Astrocyte (in vitro differentiated cells and primary cell): ENCODE results near the gene MUC4. TPM values are rescaled to one million over a fixed set of nuclear protein-coding genes. Genes with fewer than 3 reads are reported as not detected.
"Not testable (repeated sequence)": the region's sequence is repeated elsewhere in the genome, so short reads cannot be mapped to it uniquely, and the experiment has no call there.

ENCODE experiments used
- DNase-seq: peaks from one replicate; pipeline ENCODE4 v3.0.0-alpha.2; 2010; ENCODE audit warnings: low read depth
- FAIRE-seq: peaks from 2 replicates; lab custom pipeline; 2011; peaks lifted over from hg19 to GRCh38; lab: Jason Lieb, UNC
- H2AFZ ChIP-seq: 2 replicates; pipeline ENCODE4 v1.6.0; 2012; ENCODE audit warnings: low read depth, low read length, inconsistent platforms
- H3K27ac ChIP-seq: 2 replicates; pipeline ENCODE4 v1.5.1; 2011; ENCODE audit warnings: low read depth, low read length, inconsistent platforms
- H3K27me3 ChIP-seq: 2 replicates; pipeline ENCODE4 v1.6.0; 2011; ENCODE audit warnings: low read length, inconsistent platforms; ENCODE audit not compliant: insufficient read depth
- H3K36me3 ChIP-seq: 2 replicates; pipeline ENCODE4 v1.5.1; 2011; ENCODE audit warnings: low read length, inconsistent platforms; ENCODE audit not compliant: insufficient read depth
- H3K4me1 ChIP-seq: 2 replicates; pipeline ENCODE4 v1.5.1; 2011; ENCODE audit warnings: low read length, inconsistent platforms; ENCODE audit not compliant: insufficient read depth
- H3K4me2 ChIP-seq: 2 replicates; pipeline ENCODE4 v1.6.0; 2012; ENCODE audit warnings: low read length, inconsistent platforms
- H3K4me3 ChIP-seq: 2 replicates; pipeline ENCODE4 v1.5.1; 2011; ENCODE audit warnings: low read depth, mild to moderate bottlenecking, low read length, inconsistent platforms; ENCODE audit not compliant: insufficient read depth
- H3K79me2 ChIP-seq: 2 replicates; pipeline ENCODE4 v1.6.0; 2012; ENCODE audit warnings: mild to moderate bottlenecking, low read length, inconsistent platforms; ENCODE audit not compliant: insufficient read depth
- H3K9ac ChIP-seq: 2 replicates; pipeline ENCODE4 v1.6.0; 2012; ENCODE audit warnings: mild to moderate bottlenecking, low read length, inconsistent platforms
- H3K9me3 ChIP-seq: 2 replicates; pipeline ENCODE4 v1.5.1; 2012; ENCODE audit warnings: low read depth, mild to moderate bottlenecking, low read length, inconsistent platforms; ENCODE audit not compliant: insufficient read depth
- H4K20me1 ChIP-seq: 2 replicates; pipeline ENCODE4 v1.6.0; 2012; ENCODE audit warnings: low read length, inconsistent platforms; ENCODE audit not compliant: insufficient read depth
- H3K27ac Mint-ChIP-seq: one replicate; pipeline ENCODE4 v1.8.0; 2021; ENCODE audit warnings: mild to moderate bottlenecking, mixed read lengths; ENCODE audit not compliant: unreplicated experiment
- H3K27me3 Mint-ChIP-seq: one replicate; pipeline ENCODE4 v1.8.0; 2021; ENCODE audit warnings: low read depth, mixed read lengths; ENCODE audit not compliant: unreplicated experiment
- H3K36me3 Mint-ChIP-seq: one replicate; pipeline ENCODE4 v1.8.0; 2021; ENCODE audit warnings: low read depth, mixed read lengths; ENCODE audit not compliant: unreplicated experiment
- H3K4me1 Mint-ChIP-seq: one replicate; pipeline ENCODE4 v1.8.0; 2021; ENCODE audit warnings: low read depth, mixed read lengths; ENCODE audit not compliant: unreplicated experiment
- H3K4me3 Mint-ChIP-seq: one replicate; pipeline ENCODE4 v1.8.0; 2021; ENCODE audit warnings: mild to moderate bottlenecking, moderate library complexity, mixed read lengths; ENCODE audit not compliant: unreplicated experiment
- H3K9me3 Mint-ChIP-seq: one replicate; pipeline ENCODE4 v1.8.0; 2021; ENCODE audit warnings: mild to moderate bottlenecking, mixed read lengths; ENCODE audit not compliant: unreplicated experiment
- EZH2 ChIP-seq: IDR thresholded peaks from 2 replicates; pipeline ENCODE4 v1.6.1; 2012; ENCODE audit warnings: mild to moderate bottlenecking, low read length, inconsistent platforms; ENCODE audit not compliant: insufficient read depth
- total RNA-seq: library from RNA; stranded (reverse); gene quantifications from 2 replicates; pipeline ENCODE4 v1.2.1, GENCODE V29; 2021
- TF ChIP-seq, protein P1 (sequence below): IDR thresholded peaks from 2 replicates; pipeline ENCODE4 v1.5.1; 2011; ENCODE audit warnings: low read depth, mild to moderate bottlenecking, inconsistent platforms, low read length, moderate library complexity; ENCODE audit not compliant: insufficient read depth

MUC4 gene
- total RNA-seq, 1 donor from 2014 or later = 0.05 TPM

DNA sequence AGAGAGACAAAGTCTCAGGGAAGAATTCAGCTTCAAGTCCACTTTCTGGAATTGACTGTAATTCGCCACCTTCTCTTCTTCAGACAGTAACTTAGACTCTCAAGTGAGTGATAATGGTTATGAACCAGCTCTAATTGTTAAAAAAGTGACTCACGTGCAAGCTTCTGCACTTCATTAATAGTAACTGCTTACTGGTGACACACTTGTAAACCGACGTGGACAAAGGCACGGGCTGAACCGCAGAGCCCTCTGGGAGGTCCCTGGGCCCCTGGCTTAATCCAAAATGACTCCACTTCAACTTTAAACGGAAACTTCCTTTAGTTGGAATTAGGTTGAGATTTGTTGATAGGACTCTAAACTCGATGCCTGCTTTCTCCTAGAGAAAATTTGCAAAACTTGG, 17.0 kb downstream of the MUC4 start:
- no peak overlapping the region for H3K27ac Mint-ChIP-seq
- no peak overlapping the region for H3K27ac ChIP-seq
- H3K4me1 ChIP-seq = no peaks in the 10 kb centered on the region
- H3K36me3 Mint-ChIP-seq = no peaks in the 10 kb centered on the region
- no peak for TF ChIP-seq EZH2
- TF ChIP-seq, protein P1, sequence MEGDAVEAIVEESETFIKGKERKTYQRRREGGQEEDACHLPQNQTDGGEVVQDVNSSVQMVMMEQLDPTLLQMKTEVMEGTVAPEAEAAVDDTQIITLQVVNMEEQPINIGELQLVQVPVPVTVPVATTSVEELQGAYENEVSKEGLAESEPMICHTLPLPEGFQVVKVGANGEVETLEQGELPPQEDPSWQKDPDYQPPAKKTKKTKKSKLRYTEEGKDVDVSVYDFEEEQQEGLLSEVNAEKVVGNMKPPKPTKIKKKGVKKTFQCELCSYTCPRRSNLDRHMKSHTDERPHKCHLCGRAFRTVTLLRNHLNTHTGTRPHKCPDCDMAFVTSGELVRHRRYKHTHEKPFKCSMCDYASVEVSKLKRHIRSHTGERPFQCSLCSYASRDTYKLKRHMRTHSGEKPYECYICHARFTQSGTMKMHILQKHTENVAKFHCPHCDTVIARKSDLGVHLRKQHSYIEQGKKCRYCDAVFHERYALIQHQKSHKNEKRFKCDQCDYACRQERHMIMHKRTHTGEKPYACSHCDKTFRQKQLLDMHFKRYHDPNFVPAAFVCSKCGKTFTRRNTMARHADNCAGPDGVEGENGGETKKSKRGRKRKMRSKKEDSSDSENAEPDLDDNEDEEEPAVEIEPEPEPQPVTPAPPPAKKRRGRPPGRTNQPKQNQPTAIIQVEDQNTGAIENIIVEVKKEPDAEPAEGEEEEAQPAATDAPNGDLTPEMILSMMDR = no peak
- no peak overlapping the region for H3K4me3 ChIP-seq
- no peaks in the 10 kb centered on the region for H4K20me1 ChIP-seq
- H3K27me3 Mint-ChIP-seq = peaks cover 14% of the 10 kb centered on the region
- FAIRE-seq = no peak
- DNase-seq = no peak
- no peak overlapping the region for H3K9ac ChIP-seq
- no peak overlapping the region for H2AFZ ChIP-seq
- H3K4me3 Mint-ChIP-seq = no peak overlapping the region
- peaks cover 20% of the 10 kb centered on the region for H3K9me3 Mint-ChIP-seq
- H3K27me3 ChIP-seq = peaks cover 7% of the 10 kb centered on the region
- H3K79me2 ChIP-seq = no peaks in the 10 kb centered on the region
- H3K4me1 Mint-ChIP-seq = peaks cover 5% of the 10 kb centered on the region
- H3K4me2 ChIP-seq = no peak overlapping the region
- H3K36me3 ChIP-seq = no peaks in the 10 kb centered on the region
- H3K9me3 ChIP-seq = no peaks in the 10 kb centered on the region

DNA sequence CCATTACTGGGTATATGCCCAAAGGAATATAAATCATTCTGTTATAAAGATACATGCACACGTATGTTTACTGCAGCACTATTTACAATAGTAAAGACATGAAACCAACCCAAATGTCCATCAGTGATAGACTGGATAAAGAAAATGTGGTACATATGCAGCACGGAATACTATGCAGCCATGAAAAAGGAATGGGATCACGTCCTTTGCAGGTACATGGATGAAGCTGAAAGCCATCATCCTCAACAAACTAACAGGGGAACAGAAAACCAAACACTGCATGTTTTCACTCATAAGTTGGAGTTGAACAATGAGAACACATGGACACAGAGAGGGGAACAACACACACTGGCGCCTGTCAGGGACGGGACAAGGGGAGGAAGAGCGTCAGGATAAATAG, 19.1 kb downstream of the MUC4 start:
- not testable (repeated sequence) for H4K20me1 ChIP-seq, FAIRE-seq, H3K27ac ChIP-seq, H3K4me3 Mint-ChIP-seq, H3K36me3 Mint-ChIP-seq, H3K4me3 ChIP-seq, H3K36me3 ChIP-seq, H3K79me2 ChIP-seq, H3K4me1 ChIP-seq, H3K9me3 ChIP-seq, H3K9ac ChIP-seq, H3K27ac Mint-ChIP-seq, H3K4me1 Mint-ChIP-seq, H3K27me3 ChIP-seq, H2AFZ ChIP-seq, DNase-seq, H3K4me2 ChIP-seq
- Mint-ChIP-seq H3K27me3 (peaks cover 29% of the 10 kb centered on the region), H3K9me3 (peaks cover 27% of the 10 kb centered on the region)

DNA sequence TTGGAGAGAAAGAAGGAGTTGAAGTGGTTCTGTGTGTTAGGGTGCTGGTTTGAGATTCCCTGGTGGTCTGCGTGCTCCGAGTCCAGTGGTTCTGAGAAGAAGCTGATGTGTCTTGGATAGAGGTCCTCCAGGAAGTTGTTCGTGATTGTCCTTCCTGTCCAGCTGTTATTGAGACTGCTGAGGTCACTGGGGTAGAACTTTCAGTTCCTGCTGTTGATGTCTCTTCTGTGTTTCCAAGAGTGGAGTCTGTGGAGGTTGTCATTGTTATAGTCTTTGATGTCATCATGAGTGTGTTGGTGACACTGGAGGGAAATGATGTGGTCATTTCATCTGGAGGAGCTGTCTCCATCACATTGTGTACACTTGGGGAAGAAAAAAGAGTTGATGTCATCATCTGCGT, 20.8 kb downstream of the MUC4 start:
- H3K27ac Mint-ChIP-seq = no peak overlapping the region
- no peaks in the 10 kb centered on the region for H3K36me3 ChIP-seq
- H3K9me3 ChIP-seq = no peaks in the 10 kb centered on the region
- H3K27me3 Mint-ChIP-seq = peaks cover 35% of the 10 kb centered on the region
- no peak overlapping the region for H3K4me3 ChIP-seq
- no peaks in the 10 kb centered on the region for H3K36me3 Mint-ChIP-seq
- peaks cover 7% of the 10 kb centered on the region for H3K27me3 ChIP-seq
- no peak overlapping the region for H3K27ac ChIP-seq
- H3K4me1 ChIP-seq = no peaks in the 10 kb centered on the region
- DNase-seq (no peak), FAIRE-seq (no peak)
- no peak overlapping the region for H2AFZ ChIP-seq
- H3K9ac ChIP-seq = no peak overlapping the region
- H4K20me1 ChIP-seq = no peaks in the 10 kb centered on the region
- H3K9me3 Mint-ChIP-seq = peaks cover 32% of the 10 kb centered on the region
- no peak overlapping the region for H3K4me2 ChIP-seq
- H3K79me2 ChIP-seq = no peaks in the 10 kb centered on the region
- TF ChIP-seq EZH2 = no peak
- TF ChIP-seq, protein P1 = no peak
- H3K4me3 Mint-ChIP-seq = no peak overlapping the region
- H3K4me1 Mint-ChIP-seq = peaks cover 5% of the 10 kb centered on the region
